ENCODE results near the gene DAPK2. TPM values are rescaled to one million over a fixed set of nuclear protein-coding genes. Genes with fewer than 3 reads are reported as not detected.

Gene DAPK2
- total and polyA plus RNA-seq, 2 of the 13 experiments (the other 11 are each of a cell fraction or from before 2014, with no cell fraction given): 0.33 to 0.63 TPM

- TF ChIP-seq BCL6 (CRISPR knock-in tag; IDR thresholded peaks at IDR 0.05) (no peak), NBN (conservative IDR thresholded peaks at IDR 0.05) (no peak), CCAR2 (optimal IDR thresholded peaks at IDR 0.05; ENCODE audit: low read depth, low read length) (no peak), MLLT10 (CRISPR knock-in tag; IDR thresholded peaks at IDR 0.05) (no peak), ZNF160 (CRISPR knock-in tag; IDR thresholded peaks at IDR 0.05) (no peak), RAD51 (IDR thresholded peaks at IDR 0.05; ENCODE audit: borderline replicate concordance) (no peak), GZF1 (CRISPR knock-in tag; IDR thresholded peaks at IDR 0.05) (no peak), AKAP8 (CRISPR knock-in tag; IDR thresholded peaks at IDR 0.05) (no peak), ZBTB38 (CRISPR knock-in tag; IDR thresholded peaks at IDR 0.05) (no peak), DPF2 (CRISPR knock-in tag; IDR thresholded peaks at IDR 0.05; ENCODE audit: borderline replicate concordance, low read depth) (no peak)
Measured at GRCh38 chr15:63895787-63896218, 150.5 kb downstream of the DAPK2 start (continued).

GRCh38 chr15:63895194-63895593, 151.1 kb downstream of the DAPK2 start:
- H3K27ac ChIP-seq (ENCODE audit: extremely low read length, insufficient read depth, low read length): no peak overlapping the region
- no TSS peak for BruUV-seq (replicated peaks)
- H3K79me2 ChIP-seq (ENCODE audit: insufficient read depth, low read length): no peaks in the 10 kb centered on the region
- H3K9ac ChIP-seq (ENCODE audit: insufficient read depth, low read depth, low read length): no peak overlapping the region
- in situ Hi-C loops (cut with HindIII; ENCODE audit: extremely low pct_ligation_motif_present, low pct_unique_long_range_greater_than_20kb): no loop called here
- no peaks in the 10 kb centered on the region for H3K9me3 ChIP-seq (ENCODE audit: low read length)
- 67% methylated on average over 6 of the region's 6 CpGs for WGBS (ENCODE audit: low lambda C conversion rate)
- DNase-seq (ENCODE audit: low spot score) (no peak), FAIRE-seq (no peak), ATAC-seq (no peak)
- H3K36me3 ChIP-seq (replicated peaks in 1 of 2; ENCODE audit: control insufficient read depth in 1 of 2, insufficient read depth in 2 of 2, low read length in 2 of 2): no peaks in the 10 kb centered on the region
- H3K4me2 ChIP-seq (ENCODE audit: low read depth, low read length): no peak overlapping the region
- no peak for TF ChIP-seq PLRG1 (conservative IDR thresholded peaks at IDR 0.05)
- no peaks in the 10 kb centered on the region for H4K20me1 ChIP-seq (ENCODE audit: insufficient read depth, low read length)
- no peak overlapping the region for H3K4me3 ChIP-seq (replicated peaks in 1 of 3; ENCODE audit: insufficient read depth in 1 of 3, low read depth in 2 of 3, low read length in 3 of 3)
- ChIA-PET CTCF (ENCODE audit: low intra/inter-chr PET ratio, low total read pairs) (no interaction called here), POLR2A (no interaction called here)
- H2AFZ ChIP-seq (ENCODE audit: low read length): no peak overlapping the region
- peaks cover 22% of the 10 kb centered on the region for H3K4me1 ChIP-seq (ENCODE audit: insufficient read depth, low read length)
- H3K27me3 ChIP-seq (ENCODE audit: control insufficient read depth in 1 of 2, insufficient read depth in 2 of 2, low read length in 2 of 2): peaks cover 0 to 3% of the 10 kb centered on the region in 2 experiments; a peak in 1 of 5 replicates
- intact Hi-C loops (cut with micrococcal nuclease; ENCODE audit: unreplicated experiment): no loop called here

Measured in HepG2 (cell line).